ENCODE results near the gene RHOBTB3.
"Not testable (repeated sequence)": the region's sequence is repeated elsewhere in the genome, so short reads cannot be mapped to it uniquely, and the experiment has no call there.

Gene RHOBTB3

GRCh38 chr5:95712347-95712958, 18.7 kb upstream of the RHOBTB3 start:
- DNase-seq (ENCODE audit: extremely low read depth in 1 of 2, low read depth in 1 of 2): no peak

- DNase-seq (ENCODE audit: extremely low read depth in 1 of 2, low read depth in 1 of 2): not testable (repeated sequence)
Measured at GRCh38 chr5:95713246-95713645, 17.9 kb upstream of the RHOBTB3 start.

- no peak for DNase-seq (ENCODE audit: extremely low read depth in 1 of 2, low read depth in 1 of 2)
Measured at GRCh38 chr5:95713960-95714710, 17.0 kb upstream of the RHOBTB3 start.

- DNase-seq (ENCODE audit: extremely low read depth in 1 of 2, low read depth in 1 of 2): no peak
Measured at GRCh38 chr5:95715799-95716461, 15.2 kb upstream of the RHOBTB3 start.

GRCh38 chr5:95717439-95717838, 13.7 kb upstream of the RHOBTB3 start:
- no peak for DNase-seq (ENCODE audit: extremely low read depth in 1 of 2, low read depth in 1 of 2)

- DNase-seq (ENCODE audit: extremely low read depth in 1 of 2, low read depth in 1 of 2): no peak
Measured at GRCh38 chr5:95718203-95718602, 12.9 kb upstream of the RHOBTB3 start.

GRCh38 chr5:95718738-95719137, 12.4 kb upstream of the RHOBTB3 start:
- no peak for DNase-seq (ENCODE audit: extremely low read depth in 1 of 2, low read depth in 1 of 2)

GRCh38 chr5:95720094-95720786, 10.9 kb upstream of the RHOBTB3 start:
- DNase-seq (ENCODE audit: extremely low read depth in 1 of 2, low read depth in 1 of 2): no peak

GRCh38 chr5:95721582-95722295, 9.4 kb upstream of the RHOBTB3 start:
- no peak for DNase-seq (ENCODE audit: extremely low read depth in 1 of 2, low read depth in 1 of 2)

- DNase-seq (ENCODE audit: extremely low read depth in 1 of 2, low read depth in 1 of 2): no peak
Measured at GRCh38 chr5:95723632-95724369, 7.3 kb upstream of the RHOBTB3 start.

GRCh38 chr5:95725071-95725820, 5.9 kb upstream of the RHOBTB3 start:
- DNase-seq (ENCODE audit: extremely low read depth in 1 of 2, low read depth in 1 of 2): no peak

- no peak for DNase-seq (ENCODE audit: extremely low read depth in 1 of 2, low read depth in 1 of 2)
Measured at GRCh38 chr5:95725937-95726810, 5.0 kb upstream of the RHOBTB3 start.

- no peak for DNase-seq (ENCODE audit: extremely low read depth in 1 of 2, low read depth in 1 of 2)
Measured at GRCh38 chr5:95726811-95727763, 4.0 kb upstream of the RHOBTB3 start.

- DNase-seq (ENCODE audit: extremely low read depth in 1 of 2, low read depth in 1 of 2): no peak
Measured at GRCh38 chr5:95727764-95728191, 3.4 kb upstream of the RHOBTB3 start.

GRCh38 chr5:95728494-95729114, 2.5 kb upstream of the RHOBTB3 start:
- no peak for DNase-seq (ENCODE audit: extremely low read depth in 1 of 2, low read depth in 1 of 2)

- DNase-seq (ENCODE audit: extremely low read depth in 1 of 2, low read depth in 1 of 2): no peak
Measured at GRCh38 chr5:95729115-95730010, 1.8 kb upstream of the RHOBTB3 start.

All from activated CD8-positive, alpha-beta memory T cell treated with anti-CD3 and anti-CD28 coated beads for 1 hour (primary cell).